ENCODE data around the gene QRSL1. TPM values are rescaled to one million over a fixed set of nuclear protein-coding genes. Genes with fewer than 3 reads are reported as not detected.

Gene QRSL1
- polyA plus RNA-seq, 1 of the 3 experiments (the other 2 are of a cell fraction): 5.7 TPM

DNA sequence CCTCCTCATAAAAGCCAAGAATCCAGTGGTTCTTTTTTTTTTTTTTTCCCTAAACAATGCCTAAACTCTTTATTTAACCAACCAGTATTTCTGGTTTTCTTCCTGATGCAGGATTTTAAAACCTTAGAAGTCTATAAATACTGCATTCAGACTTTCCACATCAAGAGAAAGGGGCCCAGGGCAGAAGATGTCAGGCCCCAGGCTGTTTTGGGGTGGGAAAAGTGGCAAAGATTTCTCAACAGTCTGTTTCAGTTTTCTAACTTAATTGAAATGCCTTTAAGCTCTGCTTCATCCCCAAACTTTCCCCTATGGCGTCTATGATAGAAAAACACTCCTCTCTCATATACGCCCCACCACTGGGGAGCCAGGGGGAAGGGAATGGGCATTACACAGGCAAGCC is 33.1 kb downstream of the QRSL1 start:
- Histone ChIP-seq H3K4me1 (ENCODE audit: control insufficient read depth in 1 of 2, insufficient read depth in 2 of 2, low read depth in 1 of 2, low read length in 1 of 2) (no peaks in the 10 kb centered on the region), H3K27me3 (ENCODE audit: insufficient read depth) (no peaks in the 10 kb centered on the region), H3F3A (replicated peaks; ENCODE audit: insufficient read depth) (peaks cover 10% of the 10 kb centered on the region), H3K9me3 (peaks cover 12% of the 10 kb centered on the region), H3K4me3 (ENCODE audit: low read depth in 2 of 2, low read length in 1 of 2) (no peak overlapping the region), H3K79me2 (ENCODE audit: insufficient read depth) (no peaks in the 10 kb centered on the region), H3K9ac (no peak overlapping the region), H4K20me1 (ENCODE audit: insufficient read depth) (no peaks in the 10 kb centered on the region), H3K36me3 (replicated peaks in 1 of 2; ENCODE audit: control insufficient read depth in 1 of 2, insufficient read depth in 2 of 2, low read length in 1 of 2) (peaks cover 45 to 58% of the 10 kb centered on the region in 2 experiments), H3K9me2 (no peaks in the 10 kb centered on the region), H3K4me2 (no peak overlapping the region), H2AFZ (ENCODE audit: low read depth) (no peak overlapping the region), H3K27ac (ENCODE audit: low read depth in 2 of 2, low read length in 1 of 2) (no peak overlapping the region)
- WGBS (ENCODE audit: low lambda C conversion rate): 98% methylated on average over 2 of the region's 2 CpGs
- ChIA-PET POLR2A (no interaction called here), CTCF (interaction anchor here (1.8 kb wide), 1 partner anchor 317 kb away, joined by 5 read pairs; no protein-coding TSS in a partner anchor)
- no peak for DNase-seq
- TF ChIP-seq RCOR1 (IDR thresholded peaks at IDR 0.05; ENCODE audit: low read length) (no peak), CHD2 (IDR thresholded peaks at IDR 0.05; ENCODE audit: low read length, partially characterized antibody) (no peak), TEAD4 (IDR thresholded peaks at IDR 0.05; ENCODE audit: borderline replicate concordance, insufficient read depth) (no peak), PBX3 (IDR thresholded peaks at IDR 0.05) (no peak), ELF1 (IDR thresholded peaks at IDR 0.05) (no peak), EZH2phosphoT487 (IDR thresholded peaks at IDR 0.05; ENCODE audit: borderline replicate concordance, low read depth) (no peak), RFX5 (IDR thresholded peaks at IDR 0.05; ENCODE audit: low read length) (no peak), ZBTB33 (IDR thresholded peaks at IDR 0.05; ENCODE audit: borderline replicate concordance, low read depth) (no peak), SMC3 (IDR thresholded peaks at IDR 0.05; ENCODE audit: low read depth, low read length) (no peak), TAF1 (IDR thresholded peaks at IDR 0.05; ENCODE audit: borderline replicate concordance, low read depth, low read length) (no peak), RAD21 (IDR thresholded peaks at IDR 0.05; ENCODE audit: low read length) (no peak), JUND (IDR thresholded peaks at IDR 0.05) (no peak), MEF2A (IDR thresholded peaks at IDR 0.05; ENCODE audit: borderline replicate concordance, low read depth) (no peak)
- TF ChIP-seq, protein P1, sequence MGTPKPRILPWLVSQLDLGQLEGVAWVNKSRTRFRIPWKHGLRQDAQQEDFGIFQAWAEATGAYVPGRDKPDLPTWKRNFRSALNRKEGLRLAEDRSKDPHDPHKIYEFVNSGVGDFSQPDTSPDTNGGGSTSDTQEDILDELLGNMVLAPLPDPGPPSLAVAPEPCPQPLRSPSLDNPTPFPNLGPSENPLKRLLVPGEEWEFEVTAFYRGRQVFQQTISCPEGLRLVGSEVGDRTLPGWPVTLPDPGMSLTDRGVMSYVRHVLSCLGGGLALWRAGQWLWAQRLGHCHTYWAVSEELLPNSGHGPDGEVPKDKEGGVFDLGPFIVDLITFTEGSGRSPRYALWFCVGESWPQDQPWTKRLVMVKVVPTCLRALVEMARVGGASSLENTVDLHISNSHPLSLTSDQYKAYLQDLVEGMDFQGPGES (IDR thresholded peaks at IDR 0.05; ENCODE audit: low read depth, low read length): no peak
- TF ChIP-seq, protein P2, sequence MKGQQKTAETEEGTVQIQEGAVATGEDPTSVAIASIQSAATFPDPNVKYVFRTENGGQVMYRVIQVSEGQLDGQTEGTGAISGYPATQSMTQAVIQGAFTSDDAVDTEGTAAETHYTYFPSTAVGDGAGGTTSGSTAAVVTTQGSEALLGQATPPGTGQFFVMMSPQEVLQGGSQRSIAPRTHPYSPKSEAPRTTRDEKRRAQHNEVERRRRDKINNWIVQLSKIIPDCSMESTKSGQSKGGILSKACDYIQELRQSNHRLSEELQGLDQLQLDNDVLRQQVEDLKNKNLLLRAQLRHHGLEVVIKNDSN (IDR thresholded peaks at IDR 0.05; ENCODE audit: borderline replicate concordance, low read depth): no peak
- TF ChIP-seq, protein P3, sequence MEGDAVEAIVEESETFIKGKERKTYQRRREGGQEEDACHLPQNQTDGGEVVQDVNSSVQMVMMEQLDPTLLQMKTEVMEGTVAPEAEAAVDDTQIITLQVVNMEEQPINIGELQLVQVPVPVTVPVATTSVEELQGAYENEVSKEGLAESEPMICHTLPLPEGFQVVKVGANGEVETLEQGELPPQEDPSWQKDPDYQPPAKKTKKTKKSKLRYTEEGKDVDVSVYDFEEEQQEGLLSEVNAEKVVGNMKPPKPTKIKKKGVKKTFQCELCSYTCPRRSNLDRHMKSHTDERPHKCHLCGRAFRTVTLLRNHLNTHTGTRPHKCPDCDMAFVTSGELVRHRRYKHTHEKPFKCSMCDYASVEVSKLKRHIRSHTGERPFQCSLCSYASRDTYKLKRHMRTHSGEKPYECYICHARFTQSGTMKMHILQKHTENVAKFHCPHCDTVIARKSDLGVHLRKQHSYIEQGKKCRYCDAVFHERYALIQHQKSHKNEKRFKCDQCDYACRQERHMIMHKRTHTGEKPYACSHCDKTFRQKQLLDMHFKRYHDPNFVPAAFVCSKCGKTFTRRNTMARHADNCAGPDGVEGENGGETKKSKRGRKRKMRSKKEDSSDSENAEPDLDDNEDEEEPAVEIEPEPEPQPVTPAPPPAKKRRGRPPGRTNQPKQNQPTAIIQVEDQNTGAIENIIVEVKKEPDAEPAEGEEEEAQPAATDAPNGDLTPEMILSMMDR (IDR thresholded peaks at IDR 0.05): no peak

Data from SK-N-SH (cell line).